K562 (cell line): ENCODE measurements around the gene OR2V2. TPM values are rescaled to one million over a fixed set of nuclear protein-coding genes. Genes with fewer than 3 reads are reported as not detected.

Experiments
- BDP1 ChIP-seq: IDR thresholded peaks from 3 replicates; pipeline ENCODE4 v1.6.1; 2011; ENCODE audit not compliant: insufficient read length, insufficient read depth
- FOXA1 ChIP-seq: fragments of 450-650 bp; IDR thresholded peaks from 2 replicates; pipeline ENCODE4 v1.6.1; 2016; ENCODE audit warnings: mild to moderate bottlenecking, borderline replicate concordance
- IFI16 ChIP-seq: fragments of 250-450 bp; sonication (Bioruptor Pico); IDR thresholded peaks from 2 replicates; pipeline ENCODE4 v2.1.2; 2022; ENCODE audit warnings: mild to moderate bottlenecking, inconsistent platforms
- KLF16 ChIP-seq: IDR thresholded peaks from 2 replicates; pipeline ENCODE4 v1.6.1; 2016; ENCODE audit warnings: antibody characterized with exemption
- LCOR ChIP-seq: sonication (generic); formaldehyde crosslinking; IDR thresholded peaks from 2 replicates; pipeline ENCODE4 v1.8.0; 2022; ENCODE audit warnings: mild to moderate bottlenecking, missing genetic modification reagents
- RCOR1 ChIP-seq, 2 experiments: IDR thresholded peaks; 2 replicates each; pipeline ENCODE4 v1.6.1; 2012; ENCODE audit warnings: low read depth in 2 of 2, low read length in 2 of 2, borderline replicate concordance in 1 of 2, improper control_type of control experiment in 1 of 2
- ZBTB26 ChIP-seq: fragments of 450-650 bp; formaldehyde crosslinking; IDR thresholded peaks from 2 replicates; pipeline ENCODE4 v1.4.0; 2022; ENCODE audit warnings: missing genetic modification characterization
- ZFP30 ChIP-seq: fragments of 250-450 bp; sonication (Bioruptor Pico); IDR thresholded peaks from 2 replicates; pipeline ENCODE4 v1.8.0; 2022; ENCODE audit warnings: moderate library complexity, mild to moderate bottlenecking, inconsistent platforms, borderline replicate concordance
- ZKSCAN8 ChIP-seq: fragments of 200-800 bp; sonication (Bioruptor generic); IDR thresholded peaks from 2 replicates; pipeline ENCODE4 v1.6.1; 2016; ENCODE audit warnings: missing genetic modification characterization, missing compliant biosample characterization
- ZNF121 ChIP-seq: sonication (generic); formaldehyde crosslinking; conservative IDR thresholded peaks from 2 replicates; pipeline ENCODE4 v1.8.0; 2022; ENCODE audit warnings: missing genetic modification reagents
- ZNF395 ChIP-seq: fragments of 200-800 bp; sonication (Bioruptor generic); IDR thresholded peaks from 2 replicates; pipeline ENCODE4 v1.6.1; 2017; ENCODE audit warnings: missing genetic modification characterization, missing compliant biosample characterization
- polyA plus RNA-seq, 8 experiments: library from polyadenylated mRNA; depleted of rRNA in 4 of 8; stranded (reverse) in 5 of 8; unstranded in 3 of 8; fragments of >200 nt; fragmentation: Nextera tagmentation in 2 of 8; fragmentation: Illumina TruSeq in 1 of 8; extraction: Ambion mirVana in 2 of 8; extraction: Trizol in 1 of 8; gene quantifications; 2 replicates each; pipeline versions ENCODE4 v1.2.1 to v1.2.3, GENCODE V29; 2011 to 2014; ENCODE audit warnings: inconsistent platforms in 1 of 8, missing spikeins in 1 of 8
- total RNA-seq, 7 experiments: library from RNA; depleted of rRNA in 6 of 7; stranded (reverse); fragments of >200 nt in 6 of 7; fragmentation: Illumina TruSeq in 2 of 7; extraction: Trizol in 2 of 7; gene quantifications; 2 replicates each; pipeline versions ENCODE4 v1.2.1 to v1.2.3, GENCODE V29; 2011 to 2021; ENCODE audit warnings: low replicate concordance in 1 of 7
- TF ChIP-seq, protein P1 (sequence below): sonication (generic); formaldehyde crosslinking; IDR thresholded peaks from 2 replicates; pipeline ENCODE4 v1.8.1; 2023; ENCODE audit warnings: missing genetic modification reagents, mild to moderate bottlenecking, borderline replicate concordance
- TF ChIP-seq, protein P2 (sequence below): fragments of 450-650 bp; formaldehyde crosslinking; IDR thresholded peaks from 2 replicates; pipeline ENCODE4 v1.4.0; 2022; ENCODE audit warnings: mild to moderate bottlenecking, moderate library complexity
- TF ChIP-seq, protein P3 (sequence below), 2 experiments: IDR thresholded peaks; 2 replicates each; pipeline ENCODE4 v1.6.1; 2011; ENCODE audit warnings: borderline replicate concordance in 1 of 2, control low read depth in 1 of 2, low read depth in 1 of 2, low read length in 1 of 2, mild to moderate bottlenecking in 1 of 2, mixed read lengths in 1 of 2, moderate library complexity in 1 of 2; ENCODE audit not compliant: insufficient read depth in 1 of 2, insufficient read length in 1 of 2, poor library complexity in 1 of 2, severe bottlenecking in 1 of 2; ENCODE audit errors: extremely low read depth in 1 of 2

Gene OR2V2
- total and polyA plus RNA-seq, 9 of the 15 experiments (the other 6 are each of a cell fraction or from before 2014, with no cell fraction given), result 0.01 TPM; not detected in 8

GRCh38 chr5:181188700-181189362, 41.4 kb downstream of the OR2V2 start (continued):
- TF ChIP-seq LCOR (peak; percentile 60), ZKSCAN8 (CRISPR knock-in tag) (no peak), BDP1 (peak; percentile 88), FOXA1 (no peak), KLF16 (no peak), ZBTB26 (CRISPR knock-in tag) (no peak), IFI16 (CRISPR knock-in tag) (no peak), ZNF395 (CRISPR knock-in tag) (no peak), ZFP30 (CRISPR knock-in tag) (no peak), RCOR1 (IDR thresholded peaks at IDR 0.05; ENCODE audit: borderline replicate concordance in 1 of 2, low read depth in 2 of 2, low read length in 2 of 2) (peak in 1 of 2 experiments; percentile 6; a peak in 1 of 4 replicates), ZNF121 (CRISPR knock-in tag) (no peak)
- TF ChIP-seq, protein P1, sequence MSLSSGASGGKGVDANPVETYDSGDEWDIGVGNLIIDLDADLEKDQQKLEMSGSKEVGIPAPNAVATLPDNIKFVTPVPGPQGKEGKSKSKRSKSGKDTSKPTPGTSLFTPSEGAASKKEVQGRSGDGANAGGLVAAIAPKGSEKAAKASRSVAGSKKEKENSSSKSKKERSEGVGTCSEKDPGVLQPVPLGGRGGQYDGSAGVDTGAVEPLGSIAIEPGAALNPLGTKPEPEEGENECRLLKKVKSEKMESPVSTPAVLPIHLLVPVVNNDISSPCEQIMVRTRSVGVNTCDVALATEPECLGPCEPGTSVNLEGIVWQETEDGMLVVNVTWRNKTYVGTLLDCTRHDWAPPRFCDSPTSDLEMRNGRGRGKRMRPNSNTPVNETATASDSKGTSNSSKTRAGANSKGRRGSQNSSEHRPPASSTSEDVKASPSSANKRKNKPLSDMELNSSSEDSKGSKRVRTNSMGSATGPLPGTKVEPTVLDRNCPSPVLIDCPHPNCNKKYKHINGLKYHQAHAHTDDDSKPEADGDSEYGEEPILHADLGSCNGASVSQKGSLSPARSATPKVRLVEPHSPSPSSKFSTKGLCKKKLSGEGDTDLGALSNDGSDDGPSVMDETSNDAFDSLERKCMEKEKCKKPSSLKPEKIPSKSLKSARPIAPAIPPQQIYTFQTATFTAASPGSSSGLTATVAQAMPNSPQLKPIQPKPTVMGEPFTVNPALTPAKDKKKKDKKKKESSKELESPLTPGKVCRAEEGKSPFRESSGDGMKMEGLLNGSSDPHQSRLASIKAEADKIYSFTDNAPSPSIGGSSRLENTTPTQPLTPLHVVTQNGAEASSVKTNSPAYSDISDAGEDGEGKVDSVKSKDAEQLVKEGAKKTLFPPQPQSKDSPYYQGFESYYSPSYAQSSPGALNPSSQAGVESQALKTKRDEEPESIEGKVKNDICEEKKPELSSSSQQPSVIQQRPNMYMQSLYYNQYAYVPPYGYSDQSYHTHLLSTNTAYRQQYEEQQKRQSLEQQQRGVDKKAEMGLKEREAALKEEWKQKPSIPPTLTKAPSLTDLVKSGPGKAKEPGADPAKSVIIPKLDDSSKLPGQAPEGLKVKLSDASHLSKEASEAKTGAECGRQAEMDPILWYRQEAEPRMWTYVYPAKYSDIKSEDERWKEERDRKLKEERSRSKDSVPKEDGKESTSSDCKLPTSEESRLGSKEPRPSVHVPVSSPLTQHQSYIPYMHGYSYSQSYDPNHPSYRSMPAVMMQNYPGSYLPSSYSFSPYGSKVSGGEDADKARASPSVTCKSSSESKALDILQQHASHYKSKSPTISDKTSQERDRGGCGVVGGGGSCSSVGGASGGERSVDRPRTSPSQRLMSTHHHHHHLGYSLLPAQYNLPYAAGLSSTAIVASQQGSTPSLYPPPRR (CRISPR knock-in tag), result no peak
- TF ChIP-seq, protein P2, sequence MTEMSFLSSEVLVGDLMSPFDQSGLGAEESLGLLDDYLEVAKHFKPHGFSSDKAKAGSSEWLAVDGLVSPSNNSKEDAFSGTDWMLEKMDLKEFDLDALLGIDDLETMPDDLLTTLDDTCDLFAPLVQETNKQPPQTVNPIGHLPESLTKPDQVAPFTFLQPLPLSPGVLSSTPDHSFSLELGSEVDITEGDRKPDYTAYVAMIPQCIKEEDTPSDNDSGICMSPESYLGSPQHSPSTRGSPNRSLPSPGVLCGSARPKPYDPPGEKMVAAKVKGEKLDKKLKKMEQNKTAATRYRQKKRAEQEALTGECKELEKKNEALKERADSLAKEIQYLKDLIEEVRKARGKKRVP (CRISPR knock-in tag), result no peak
- TF ChIP-seq, protein P3, sequence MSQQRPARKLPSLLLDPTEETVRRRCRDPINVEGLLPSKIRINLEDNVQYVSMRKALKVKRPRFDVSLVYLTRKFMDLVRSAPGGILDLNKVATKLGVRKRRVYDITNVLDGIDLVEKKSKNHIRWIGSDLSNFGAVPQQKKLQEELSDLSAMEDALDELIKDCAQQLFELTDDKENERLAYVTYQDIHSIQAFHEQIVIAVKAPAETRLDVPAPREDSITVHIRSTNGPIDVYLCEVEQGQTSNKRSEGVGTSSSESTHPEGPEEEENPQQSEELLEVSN (IDR thresholded peaks at IDR 0.05; ENCODE audit: borderline replicate concordance in 1 of 2, extremely low read depth in 1 of 2, insufficient read depth in 1 of 2, insufficient read length in 1 of 2, low read depth in 1 of 2, low read length in 1 of 2, poor library complexity in 1 of 2, severe bottlenecking in 1 of 2), result no peak
